RWPE1 (cell line): ENCODE measurements around the gene NFATC1.

Experiments
- CTCF ChIA-PET: fragments of 350-600 bp; sonication (Branson Sonifier 250); formaldehyde crosslinking; extraction: SDS; loops from one replicate; lab custom pipeline; 2021; lab: Yijun Ruan, JAX
- POLR2A ChIA-PET: fragments of 400-600 bp; formaldehyde crosslinking; extraction: SDS; loops from one replicate; lab custom pipeline; 2020; ENCODE audit warnings: antibody characterized with exemption; ENCODE audit not compliant: low non-redundant PET; lab: Yijun Ruan, JAX
- DNase-seq: peaks from one replicate; pipeline ENCODE4 v3.0.0; 2012; ENCODE audit warnings: low spot score
- H3K27ac ChIP-seq: fragments of 450-650 bp; 2 replicates; pipeline ENCODE4 v1.5.1; 2017
- TF ChIP-seq, protein P1 (sequence below): fragments of 450-650 bp; conservative IDR thresholded peaks from 2 replicates; pipeline ENCODE4 v1.5.1; 2017; ENCODE audit warnings: low read depth, mild to moderate bottlenecking

NFATC1 gene

DNA sequence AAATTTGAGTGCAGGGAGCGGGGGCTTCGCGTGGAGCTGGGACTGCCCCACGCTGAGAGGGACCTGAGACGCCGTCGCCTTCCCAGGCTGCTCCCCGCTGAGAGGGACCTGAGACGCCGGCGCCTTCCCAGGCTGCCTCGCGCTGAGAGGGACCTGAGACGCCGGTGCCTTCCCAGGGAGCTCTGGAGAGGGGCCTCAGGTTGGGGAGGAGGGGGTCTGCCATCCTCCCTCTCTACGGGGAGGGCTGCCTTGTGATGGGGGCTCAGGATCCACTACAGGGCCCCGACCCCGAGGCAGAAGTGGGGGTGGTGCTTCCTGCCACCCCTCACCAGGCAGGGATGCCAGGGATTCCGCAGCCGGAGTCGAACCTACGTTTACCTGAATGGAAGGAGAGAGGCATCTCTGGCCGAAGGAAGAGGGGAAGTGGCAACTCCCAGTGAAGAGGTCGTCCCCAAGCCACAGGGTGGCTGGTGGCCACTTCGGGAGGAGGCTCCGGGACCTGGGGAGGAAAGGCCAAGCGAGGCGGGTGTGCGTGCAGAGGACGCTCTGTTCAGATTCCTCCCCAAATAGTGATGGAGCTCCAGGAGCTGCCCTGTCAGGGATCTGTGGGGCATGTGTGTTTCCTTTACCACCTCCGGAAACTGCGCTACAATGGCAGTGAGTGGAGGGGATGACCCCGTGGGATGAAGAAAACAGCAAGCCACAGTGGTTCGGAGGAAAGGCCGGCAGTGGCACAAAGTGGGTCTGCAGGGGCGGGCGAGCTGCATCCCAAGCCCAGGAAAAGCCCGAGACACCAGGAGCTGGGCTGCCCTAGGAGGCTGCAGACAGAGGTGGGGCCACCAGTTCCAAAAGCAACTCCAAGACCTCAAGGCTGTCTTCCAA is 175.7 kb downstream of the NFATC1 start:
- no peak for DNase-seq
- peak overlapping the region; percentile 84 for H3K27ac ChIP-seq
- TF ChIP-seq, protein P1, sequence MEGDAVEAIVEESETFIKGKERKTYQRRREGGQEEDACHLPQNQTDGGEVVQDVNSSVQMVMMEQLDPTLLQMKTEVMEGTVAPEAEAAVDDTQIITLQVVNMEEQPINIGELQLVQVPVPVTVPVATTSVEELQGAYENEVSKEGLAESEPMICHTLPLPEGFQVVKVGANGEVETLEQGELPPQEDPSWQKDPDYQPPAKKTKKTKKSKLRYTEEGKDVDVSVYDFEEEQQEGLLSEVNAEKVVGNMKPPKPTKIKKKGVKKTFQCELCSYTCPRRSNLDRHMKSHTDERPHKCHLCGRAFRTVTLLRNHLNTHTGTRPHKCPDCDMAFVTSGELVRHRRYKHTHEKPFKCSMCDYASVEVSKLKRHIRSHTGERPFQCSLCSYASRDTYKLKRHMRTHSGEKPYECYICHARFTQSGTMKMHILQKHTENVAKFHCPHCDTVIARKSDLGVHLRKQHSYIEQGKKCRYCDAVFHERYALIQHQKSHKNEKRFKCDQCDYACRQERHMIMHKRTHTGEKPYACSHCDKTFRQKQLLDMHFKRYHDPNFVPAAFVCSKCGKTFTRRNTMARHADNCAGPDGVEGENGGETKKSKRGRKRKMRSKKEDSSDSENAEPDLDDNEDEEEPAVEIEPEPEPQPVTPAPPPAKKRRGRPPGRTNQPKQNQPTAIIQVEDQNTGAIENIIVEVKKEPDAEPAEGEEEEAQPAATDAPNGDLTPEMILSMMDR = no peak
- CTCF ChIA-PET = no interaction called here
- POLR2A ChIA-PET = interaction anchor here (0.6 kb wide), 1 partner anchor 58 kb away, joined by 3 read pairs; no protein-coding TSS in a partner anchor

- peak overlapping the region; percentile 84 for H3K27ac ChIP-seq
- DNase-seq = no peak
- CTCF ChIA-PET = no interaction called here
- POLR2A ChIA-PET = interaction anchor here (0.6 kb wide), 1 partner anchor 58 kb away, joined by 3 read pairs; no protein-coding TSS in a partner anchor
- TF ChIP-seq, protein P1 = no peak
Measured at GRCh38 chr18:79572093-79572780, 176.5 kb downstream of the NFATC1 start.

- DNase-seq = no peak
- ChIA-PET CTCF (no interaction called here), POLR2A (no interaction called here)
- H3K27ac ChIP-seq = no peak overlapping the region
- TF ChIP-seq, protein P1 = no peak
Measured at GRCh38 chr18:79572848-79573451, 177.2 kb downstream of the NFATC1 start.

DNA sequence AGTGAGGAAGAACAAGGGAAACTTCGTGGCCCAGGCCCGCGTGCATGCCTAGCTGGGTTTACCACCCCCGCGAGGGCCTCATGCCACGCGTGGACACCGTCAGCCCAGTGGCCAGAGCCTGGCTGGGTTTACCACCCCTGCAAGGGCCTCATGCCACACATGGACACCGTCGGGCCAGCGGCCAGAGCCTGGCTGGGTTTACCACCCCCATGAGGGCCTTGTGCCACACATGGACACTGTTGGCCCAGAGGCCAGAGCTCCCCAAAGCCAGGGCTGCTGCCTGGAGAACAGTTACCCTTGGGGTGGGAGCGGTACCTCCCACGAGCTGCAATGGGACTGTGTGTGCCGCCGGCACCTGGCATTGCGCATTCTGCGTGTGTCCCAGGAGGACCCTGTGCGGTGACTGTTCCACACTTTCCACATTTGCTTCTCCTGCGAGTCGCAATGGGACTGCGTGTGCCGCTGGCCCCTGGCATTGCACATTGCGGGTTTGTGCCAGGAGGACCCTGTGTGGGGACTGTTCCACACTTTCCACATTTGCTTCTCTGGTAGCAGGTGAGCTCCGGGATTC is 178.3 kb downstream of the NFATC1 start:
- TF ChIP-seq, protein P1 = no peak
- ChIA-PET POLR2A (no interaction called here), CTCF (no interaction called here)
- no peak overlapping the region for H3K27ac ChIP-seq
- DNase-seq = no peak

- TF ChIP-seq, protein P1 = no peak
- CTCF ChIA-PET = interaction anchor here (0.7 kb wide), 1 partner anchor 116 kb away, joined by 3 read pairs; no protein-coding TSS in a partner anchor
- H3K27ac ChIP-seq = peak overlapping the region; percentile 84
- POLR2A ChIA-PET = no interaction called here
- DNase-seq = no peak
Measured at GRCh38 chr18:79574938-79575525, 179.3 kb downstream of the NFATC1 start.
